GM10847 (cell line): ENCODE results near the gene LRRC4C.

Source experiments
- POLR2A ChIP-seq: IDR thresholded peaks from 2 replicates; pipeline ENCODE4 v1.6.1; 2011; ENCODE audit not compliant: insufficient read length; ENCODE audit errors: extremely low read depth

Gene LRRC4C

DNA sequence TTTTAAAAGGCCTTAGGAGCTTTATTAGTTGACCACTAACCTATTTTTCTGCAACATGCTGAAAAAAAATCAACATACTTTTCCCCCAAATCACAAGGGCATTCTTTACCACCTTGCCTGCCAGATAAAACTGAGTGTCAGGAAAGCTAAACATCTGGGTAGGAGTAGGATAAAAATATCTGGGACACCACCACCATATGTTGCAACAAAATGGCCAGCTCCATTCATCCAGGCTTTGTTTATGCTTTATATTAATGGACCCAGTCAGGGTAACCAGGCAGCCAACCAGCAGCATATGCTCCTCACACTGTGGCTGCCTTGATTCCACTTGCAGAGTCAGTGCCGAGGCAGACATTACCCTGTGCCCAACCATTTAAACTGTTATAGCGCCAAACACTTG is 1024.5 kb downstream of the LRRC4C start:
- no peak for TF ChIP-seq POLR2A

DNA sequence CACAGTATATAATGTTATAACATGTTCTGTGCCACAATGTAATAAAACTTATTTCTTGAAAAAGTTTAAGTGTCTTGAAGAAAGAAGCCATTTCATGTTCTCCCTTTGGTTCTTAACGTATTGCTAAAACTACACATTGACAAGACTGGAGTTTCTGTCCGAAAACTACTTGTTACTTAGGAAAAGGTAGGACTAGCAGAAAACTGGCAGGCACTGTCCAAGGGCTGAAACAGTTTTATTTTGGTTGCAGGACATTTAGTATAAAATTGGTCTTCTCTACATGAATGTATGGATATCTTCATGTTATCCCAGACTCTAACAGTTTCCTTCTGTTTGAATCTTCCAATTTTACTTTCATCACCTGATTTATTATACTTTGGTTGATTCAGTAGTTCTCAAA is 1027.1 kb downstream of the LRRC4C start:
- TF ChIP-seq POLR2A = no peak

DNA sequence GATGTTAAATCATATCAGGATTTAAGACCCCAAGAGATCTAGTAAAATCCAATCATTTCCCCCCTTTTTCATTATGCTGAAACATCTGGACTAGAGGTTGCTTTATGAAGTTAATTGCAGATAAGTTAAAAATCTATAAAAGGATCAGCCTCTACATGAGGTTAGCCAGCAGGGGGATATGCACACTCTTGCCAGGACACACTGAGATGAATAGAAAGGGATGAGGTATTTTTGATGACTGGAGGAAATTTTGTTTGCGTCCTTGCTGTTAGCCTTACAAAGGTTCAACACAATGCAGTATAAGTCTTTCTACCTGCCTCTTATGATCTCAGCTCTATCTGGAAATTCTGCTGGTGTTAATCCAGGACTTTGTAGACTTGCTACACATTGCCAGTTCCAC is 1034.3 kb downstream of the LRRC4C start:
- TF ChIP-seq POLR2A = no peak

DNA sequence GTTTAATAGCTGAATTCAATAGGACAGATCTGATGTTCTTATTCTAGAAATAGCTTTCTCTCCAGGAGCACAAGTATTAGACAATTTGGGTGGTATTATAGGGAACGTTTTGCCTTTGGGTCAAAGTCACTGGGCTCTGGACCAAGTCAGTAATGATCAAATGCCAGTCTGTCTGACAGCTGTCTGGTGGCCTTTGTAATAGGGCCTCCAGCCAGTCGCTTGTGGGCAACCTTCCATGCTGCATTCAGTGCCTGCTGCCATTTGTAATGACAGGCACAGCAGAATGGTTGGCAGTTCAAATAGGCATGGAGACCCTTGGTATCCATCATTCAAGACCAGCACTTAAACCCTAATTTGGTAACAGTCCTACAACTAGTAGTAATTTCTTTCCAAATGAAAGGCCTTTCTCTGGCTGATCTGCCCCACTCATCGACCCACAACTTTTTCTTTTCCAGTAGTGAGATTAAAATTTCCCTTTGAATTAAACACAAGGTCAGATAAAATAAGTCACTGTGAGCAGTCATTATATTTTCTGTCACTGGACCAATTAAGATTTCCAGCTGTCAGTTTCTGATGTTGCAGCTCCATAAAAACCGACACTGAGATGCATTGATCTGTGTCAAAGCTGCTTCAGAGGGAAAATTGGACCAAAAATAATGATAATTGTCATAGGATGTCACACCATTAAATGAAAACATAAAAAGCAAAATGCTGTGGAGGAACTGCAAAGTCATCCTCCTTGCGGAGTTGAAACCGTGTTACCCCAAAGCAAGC is 1038.1 kb downstream of the LRRC4C start:
- no peak for TF ChIP-seq POLR2A

DNA sequence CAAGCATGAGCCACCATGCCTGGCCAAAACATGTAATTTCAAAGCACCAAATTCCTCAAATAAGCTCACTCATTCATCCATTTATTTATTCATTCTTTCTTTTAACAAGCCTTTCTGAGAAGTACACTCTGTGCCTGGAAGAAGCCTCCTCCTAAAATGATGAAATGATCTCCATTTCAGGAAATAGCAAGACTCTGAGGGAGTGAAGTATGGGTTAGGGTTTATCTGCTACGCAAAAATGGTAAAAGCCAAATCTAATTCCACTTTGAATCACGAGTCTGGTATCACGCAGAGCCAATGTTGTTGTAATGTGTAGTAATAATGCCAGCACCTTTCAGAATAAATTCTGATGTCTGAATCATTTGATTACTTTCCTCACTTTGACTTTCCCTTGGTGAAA is 1041.8 kb downstream of the LRRC4C start:
- TF ChIP-seq POLR2A = no peak

DNA sequence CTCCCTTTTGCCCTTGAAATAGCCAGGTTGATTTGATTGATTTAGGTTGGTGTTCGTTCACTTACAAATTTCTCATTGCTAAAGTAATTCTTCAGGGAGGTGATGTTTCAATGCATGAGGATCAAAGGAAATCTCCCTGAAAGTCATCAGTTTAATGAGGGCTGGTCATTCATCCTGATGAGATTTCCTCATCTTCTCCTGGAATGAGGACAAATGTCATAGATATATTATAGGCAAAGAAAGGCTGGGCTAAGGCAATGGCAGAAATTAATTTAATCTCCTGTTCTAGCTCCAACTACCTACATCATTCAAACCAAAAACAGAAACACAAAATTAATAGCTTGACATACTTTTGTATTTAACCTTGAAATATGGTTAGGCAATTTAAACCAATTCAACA is 1052.1 kb downstream of the LRRC4C start:
- no peak for TF ChIP-seq POLR2A

DNA sequence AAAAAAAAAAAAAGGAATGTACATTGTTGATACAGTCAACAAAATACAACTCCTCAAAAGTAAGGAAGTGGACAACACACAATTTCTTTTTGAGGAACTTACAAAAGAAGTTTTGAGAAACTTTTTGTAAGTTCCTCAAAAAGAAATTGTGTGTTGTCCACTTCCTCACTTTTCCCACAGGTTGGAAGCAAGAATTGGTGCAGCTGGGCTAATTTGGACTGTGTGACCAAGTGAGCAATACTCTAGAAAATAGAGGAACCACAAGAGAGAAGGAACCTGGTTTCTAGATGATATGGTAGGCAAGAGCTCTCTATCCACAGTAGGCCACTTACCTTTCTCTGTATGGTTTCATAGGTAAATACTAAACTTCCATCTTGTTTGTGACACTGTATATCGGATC is 1053.8 kb downstream of the LRRC4C start:
- TF ChIP-seq POLR2A = no peak

DNA sequence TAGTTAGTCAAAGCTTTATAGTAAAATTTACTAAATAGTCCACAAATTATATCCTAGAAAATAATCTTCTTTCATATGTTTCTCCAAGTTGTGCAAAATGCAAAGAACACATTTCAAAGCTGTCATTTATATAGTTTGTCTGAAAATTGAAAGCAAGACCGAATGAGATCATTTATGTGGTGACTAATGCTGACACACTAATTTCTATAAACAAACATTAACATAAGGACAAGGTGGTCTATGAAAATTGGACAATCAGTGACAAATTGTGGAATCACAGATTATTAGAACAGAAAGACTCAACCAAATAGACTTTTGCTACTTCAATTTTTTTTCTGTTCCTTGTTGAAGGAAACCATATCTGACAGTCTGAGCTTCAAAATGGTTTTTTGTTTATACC is 1056.1 kb downstream of the LRRC4C start:
- TF ChIP-seq POLR2A = no peak

DNA sequence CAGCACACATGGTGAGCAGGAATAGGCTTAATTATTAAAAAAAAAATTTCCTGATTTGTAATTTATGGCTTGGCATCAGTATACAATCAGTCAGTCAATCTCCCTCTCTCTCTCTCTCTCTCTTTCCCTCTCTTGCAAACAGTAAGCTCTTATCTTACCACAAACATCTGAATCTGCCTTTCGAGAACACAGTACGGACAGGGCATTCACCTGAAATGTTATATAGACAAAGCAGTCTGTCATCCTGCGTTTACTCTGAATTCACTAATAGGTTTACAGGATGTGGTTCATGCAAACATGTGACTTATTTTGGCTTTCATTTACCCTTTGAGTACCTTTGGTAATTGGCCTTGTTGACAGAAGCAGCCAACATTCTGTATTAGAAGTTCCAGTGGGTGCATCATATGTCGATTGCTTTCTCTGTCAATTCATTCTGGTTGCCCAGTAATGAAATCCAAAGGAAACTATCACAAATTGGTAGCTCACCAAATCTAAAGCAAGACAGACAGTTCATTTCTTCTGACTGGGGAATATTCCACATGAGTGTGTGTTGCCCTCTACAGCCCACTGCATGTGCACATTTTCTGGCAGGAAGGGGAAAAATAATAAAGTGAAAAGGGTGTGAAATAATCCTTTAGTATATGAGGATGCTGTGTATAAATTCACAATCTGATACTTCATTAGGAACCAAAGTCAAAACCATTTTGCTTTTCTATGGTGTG is 1058.2 kb downstream of the LRRC4C start:
- TF ChIP-seq POLR2A = no peak

DNA sequence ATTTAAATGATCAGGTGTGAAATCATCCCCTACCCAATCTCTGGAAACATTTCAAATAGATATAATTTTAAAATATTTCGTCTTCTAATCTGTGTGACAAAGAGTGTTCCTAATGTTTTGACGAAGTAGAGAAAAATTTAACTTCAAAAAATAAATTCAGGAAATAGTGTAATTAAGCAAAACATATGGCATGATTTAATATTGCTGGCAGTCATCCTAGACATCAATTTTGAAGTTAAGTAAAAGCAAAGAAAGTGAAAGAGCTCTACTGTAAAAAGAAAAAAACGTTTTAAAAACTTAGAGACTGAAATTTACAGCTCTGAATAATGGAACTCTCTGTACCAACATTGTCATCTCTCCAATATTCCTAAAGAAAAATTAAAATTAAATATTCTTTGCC is 1062.3 kb downstream of the LRRC4C start:
- no peak for TF ChIP-seq POLR2A

DNA sequence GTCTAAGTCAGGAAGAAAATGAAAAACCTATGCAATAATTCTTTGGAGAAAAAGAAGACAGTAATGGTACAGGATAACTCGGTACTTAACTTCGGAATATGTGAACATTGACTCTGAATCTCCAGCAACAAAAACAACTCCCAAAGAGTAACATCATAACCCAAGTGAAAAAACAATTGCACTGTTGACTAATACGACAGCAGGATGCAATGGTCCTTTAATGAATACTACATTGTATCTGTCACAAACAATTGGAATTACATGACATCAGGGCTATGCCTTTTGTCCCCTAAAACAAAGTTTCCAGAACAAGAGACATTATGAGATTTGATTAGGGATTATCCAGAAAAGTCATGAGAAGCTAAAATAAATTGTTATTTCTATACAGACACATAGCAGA is 1065.9 kb downstream of the LRRC4C start:
- TF ChIP-seq POLR2A = no peak

DNA sequence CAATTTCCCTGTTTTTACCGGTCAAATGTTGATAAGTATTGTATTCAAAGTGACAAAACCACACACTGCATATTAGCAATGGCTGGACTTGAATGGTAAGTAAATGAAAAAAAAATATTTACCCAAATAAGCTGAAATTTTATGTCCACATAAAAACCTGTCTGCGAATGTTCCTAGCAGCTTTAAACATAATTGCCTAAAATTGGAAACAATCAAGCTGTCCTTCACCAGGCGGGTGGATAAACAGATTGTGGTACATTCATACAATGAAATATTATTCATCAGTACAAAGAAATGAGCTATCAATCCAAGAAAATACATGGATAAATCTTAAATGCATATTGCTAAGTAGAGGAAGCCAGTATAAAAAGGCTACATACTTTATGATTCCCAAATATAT is 1067.8 kb downstream of the LRRC4C start:
- TF ChIP-seq POLR2A = no peak

DNA sequence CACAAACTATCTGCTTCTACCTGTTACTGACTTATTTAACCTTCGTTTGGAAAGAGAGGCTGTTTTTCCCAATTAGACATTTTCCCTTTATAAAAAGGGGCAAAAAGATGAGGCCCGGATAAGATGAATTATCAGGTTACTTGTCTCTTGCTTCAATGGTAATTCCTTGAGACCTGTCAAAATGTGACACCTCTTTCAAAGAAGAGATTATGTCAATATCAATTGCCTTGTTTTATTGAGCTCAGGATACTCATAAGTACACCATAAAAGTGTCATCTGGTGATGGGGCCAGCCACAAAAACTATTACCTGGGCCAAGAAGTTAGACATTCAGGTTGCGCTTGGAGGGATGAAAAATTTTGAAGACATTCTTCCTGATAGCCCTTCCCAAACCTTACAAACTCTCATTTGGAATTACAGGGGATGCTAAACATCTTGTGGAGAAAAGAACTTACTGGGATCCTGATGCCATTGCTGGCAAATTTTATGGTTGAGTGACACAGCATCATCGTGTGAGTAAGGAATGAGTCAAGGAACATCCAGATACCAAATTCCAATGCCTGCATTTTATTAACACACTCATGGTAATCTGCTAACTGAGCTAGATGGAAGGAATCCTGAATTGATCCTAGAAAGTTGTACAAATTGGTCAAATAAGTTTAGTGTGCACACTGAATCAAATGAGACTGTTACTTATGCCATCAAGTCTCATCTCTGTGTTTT is 1071.2 kb downstream of the LRRC4C start:
- TF ChIP-seq POLR2A = no peak

DNA sequence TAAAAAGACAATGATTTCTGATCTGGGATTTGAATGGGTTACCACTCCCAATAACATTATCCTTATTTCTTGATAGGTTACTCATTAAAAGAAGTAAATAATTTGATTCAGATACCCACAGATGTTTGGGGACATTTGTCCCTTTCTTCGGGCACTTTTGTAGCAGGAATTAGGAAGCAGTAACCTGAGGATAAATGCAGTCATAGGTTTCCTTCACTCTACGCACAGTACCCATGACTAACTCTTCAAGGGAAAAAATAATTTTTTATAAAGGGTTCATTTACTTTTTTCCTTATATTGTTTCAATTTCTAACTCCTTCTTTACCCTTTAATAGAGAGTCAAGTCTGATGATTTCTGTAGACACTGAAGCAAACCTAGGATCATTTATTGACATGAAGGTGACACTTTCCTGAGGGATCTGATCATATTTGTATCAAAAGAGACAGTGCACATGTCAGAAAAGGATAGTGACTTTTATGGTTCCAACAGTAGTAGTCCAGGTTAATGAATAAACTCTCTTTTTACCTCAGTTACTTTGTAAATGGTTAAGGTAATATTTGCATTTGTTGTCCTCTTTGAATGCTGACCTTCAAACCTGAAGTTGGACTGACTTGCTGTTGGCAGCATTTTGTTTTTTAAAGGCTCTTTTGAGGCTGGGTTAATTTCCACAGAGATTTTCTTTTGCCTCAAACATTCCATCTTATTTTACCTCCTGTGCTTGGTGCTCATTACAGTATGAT is 1072.0 kb downstream of the LRRC4C start:
- no peak for TF ChIP-seq POLR2A

DNA sequence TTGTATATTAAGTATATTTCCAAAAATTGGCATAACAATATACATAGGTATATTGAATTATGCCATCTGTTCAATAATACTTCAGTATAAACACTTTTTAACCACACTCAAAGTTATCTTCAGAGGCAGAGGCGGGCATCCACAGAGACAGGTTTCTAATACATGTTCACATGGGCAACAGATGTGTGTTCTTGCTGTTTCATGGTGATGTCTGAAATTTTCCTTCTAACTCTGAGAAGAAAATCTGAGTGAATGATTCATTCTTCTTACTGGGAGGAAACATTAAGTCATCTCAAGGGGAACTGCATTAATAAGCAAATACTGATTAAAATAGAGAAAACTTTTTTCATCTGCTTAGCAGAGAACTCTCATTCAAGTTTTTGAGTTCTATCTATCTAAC is 1074.5 kb downstream of the LRRC4C start:
- no peak for TF ChIP-seq POLR2A
